ENCODE measurements around the gene PRSS1. TPM values are rescaled to one million over a fixed set of nuclear protein-coding genes. Genes with fewer than 3 reads are reported as not detected.
"Not testable (repeated sequence)": the region's sequence is repeated elsewhere in the genome, so short reads cannot be mapped to it uniquely, and the experiment has no call there.

PRSS1 gene
- total RNA-seq, 1 experiment from 2014 or later = 7.3 TPM

DNA sequence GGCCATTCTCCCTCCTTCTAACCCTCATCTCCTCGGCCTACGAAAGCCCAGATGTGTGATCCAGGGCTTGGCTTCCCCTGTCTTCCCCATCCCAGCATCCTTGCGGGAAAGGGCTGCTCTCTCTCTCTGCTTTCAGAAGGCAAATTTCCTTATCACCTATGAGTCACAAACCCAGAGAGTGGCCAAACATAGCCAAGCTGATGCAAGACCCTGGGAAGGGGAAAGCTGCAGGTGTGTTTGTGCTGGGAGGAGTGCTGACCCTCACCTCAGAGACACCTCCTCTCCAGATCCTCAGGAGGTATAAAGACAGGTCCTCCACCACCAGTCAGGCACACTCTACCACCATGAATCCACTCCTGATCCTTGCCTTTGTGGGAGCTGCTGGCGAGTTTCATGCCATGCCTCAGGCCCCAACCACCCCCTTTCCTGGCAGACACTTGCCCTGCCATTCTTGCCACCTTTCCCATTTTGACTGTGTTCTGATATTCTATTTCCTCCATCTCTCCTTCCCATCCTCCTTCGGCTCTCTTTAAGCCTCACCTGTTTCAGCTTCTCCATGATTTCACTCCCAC lies 10.9 kb downstream of the PRSS1 start:
- no TSS peak for BruUV-seq (replicated peaks)
- H3K27ac ChIP-seq (ENCODE audit: low read length) = no peak overlapping the region
- POLR2A ChIA-PET = no interaction called here
- intact Hi-C loops (cut with micrococcal nuclease; ENCODE audit: unreplicated experiment) (no loop called here), in situ Hi-C loops (cut with HindIII; ENCODE audit: low pct_unique_long_range_greater_than_20kb, low sequenced_read_pairs) (no loop called here)
- DNase-seq (ENCODE audit: low read depth, low spot score) (no peak), ATAC-seq (no peak)
- CTCF ChIA-PET = no interaction called here
- H3K27me3 ChIP-seq (ENCODE audit: control insufficient read depth, insufficient read depth, low read length) = no peaks in the 10 kb centered on the region; the same call in 1 of the 2 replicates
- H3K36me3 ChIP-seq (ENCODE audit: control insufficient read depth, insufficient read depth, low read length) = no peaks in the 10 kb centered on the region
- H3K4me3 ChIP-seq (ENCODE audit: low read depth in 2 of 2, low read length in 2 of 2) = no peak overlapping the region
- H3K9me3 ChIP-seq (ENCODE audit: control insufficient read depth, insufficient read depth, low read depth, low read length) = no peaks in the 10 kb centered on the region
- H3K4me1 ChIP-seq (ENCODE audit: control insufficient read depth, insufficient read depth, low read length) = no peaks in the 10 kb centered on the region
- TF ChIP-seq, protein P1, sequence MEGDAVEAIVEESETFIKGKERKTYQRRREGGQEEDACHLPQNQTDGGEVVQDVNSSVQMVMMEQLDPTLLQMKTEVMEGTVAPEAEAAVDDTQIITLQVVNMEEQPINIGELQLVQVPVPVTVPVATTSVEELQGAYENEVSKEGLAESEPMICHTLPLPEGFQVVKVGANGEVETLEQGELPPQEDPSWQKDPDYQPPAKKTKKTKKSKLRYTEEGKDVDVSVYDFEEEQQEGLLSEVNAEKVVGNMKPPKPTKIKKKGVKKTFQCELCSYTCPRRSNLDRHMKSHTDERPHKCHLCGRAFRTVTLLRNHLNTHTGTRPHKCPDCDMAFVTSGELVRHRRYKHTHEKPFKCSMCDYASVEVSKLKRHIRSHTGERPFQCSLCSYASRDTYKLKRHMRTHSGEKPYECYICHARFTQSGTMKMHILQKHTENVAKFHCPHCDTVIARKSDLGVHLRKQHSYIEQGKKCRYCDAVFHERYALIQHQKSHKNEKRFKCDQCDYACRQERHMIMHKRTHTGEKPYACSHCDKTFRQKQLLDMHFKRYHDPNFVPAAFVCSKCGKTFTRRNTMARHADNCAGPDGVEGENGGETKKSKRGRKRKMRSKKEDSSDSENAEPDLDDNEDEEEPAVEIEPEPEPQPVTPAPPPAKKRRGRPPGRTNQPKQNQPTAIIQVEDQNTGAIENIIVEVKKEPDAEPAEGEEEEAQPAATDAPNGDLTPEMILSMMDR (IDR thresholded peaks at IDR 0.05) = no peak
- TF ChIP-seq TCF7L2 (IDR thresholded peaks at IDR 0.05; ENCODE audit: low read depth, low read length) = no peak
- no peak for TF ChIP-seq SIN3A (IDR thresholded peaks at IDR 0.05; ENCODE audit: borderline replicate concordance, insufficient read depth, low read depth, low read length)
- TF ChIP-seq, protein P2, sequence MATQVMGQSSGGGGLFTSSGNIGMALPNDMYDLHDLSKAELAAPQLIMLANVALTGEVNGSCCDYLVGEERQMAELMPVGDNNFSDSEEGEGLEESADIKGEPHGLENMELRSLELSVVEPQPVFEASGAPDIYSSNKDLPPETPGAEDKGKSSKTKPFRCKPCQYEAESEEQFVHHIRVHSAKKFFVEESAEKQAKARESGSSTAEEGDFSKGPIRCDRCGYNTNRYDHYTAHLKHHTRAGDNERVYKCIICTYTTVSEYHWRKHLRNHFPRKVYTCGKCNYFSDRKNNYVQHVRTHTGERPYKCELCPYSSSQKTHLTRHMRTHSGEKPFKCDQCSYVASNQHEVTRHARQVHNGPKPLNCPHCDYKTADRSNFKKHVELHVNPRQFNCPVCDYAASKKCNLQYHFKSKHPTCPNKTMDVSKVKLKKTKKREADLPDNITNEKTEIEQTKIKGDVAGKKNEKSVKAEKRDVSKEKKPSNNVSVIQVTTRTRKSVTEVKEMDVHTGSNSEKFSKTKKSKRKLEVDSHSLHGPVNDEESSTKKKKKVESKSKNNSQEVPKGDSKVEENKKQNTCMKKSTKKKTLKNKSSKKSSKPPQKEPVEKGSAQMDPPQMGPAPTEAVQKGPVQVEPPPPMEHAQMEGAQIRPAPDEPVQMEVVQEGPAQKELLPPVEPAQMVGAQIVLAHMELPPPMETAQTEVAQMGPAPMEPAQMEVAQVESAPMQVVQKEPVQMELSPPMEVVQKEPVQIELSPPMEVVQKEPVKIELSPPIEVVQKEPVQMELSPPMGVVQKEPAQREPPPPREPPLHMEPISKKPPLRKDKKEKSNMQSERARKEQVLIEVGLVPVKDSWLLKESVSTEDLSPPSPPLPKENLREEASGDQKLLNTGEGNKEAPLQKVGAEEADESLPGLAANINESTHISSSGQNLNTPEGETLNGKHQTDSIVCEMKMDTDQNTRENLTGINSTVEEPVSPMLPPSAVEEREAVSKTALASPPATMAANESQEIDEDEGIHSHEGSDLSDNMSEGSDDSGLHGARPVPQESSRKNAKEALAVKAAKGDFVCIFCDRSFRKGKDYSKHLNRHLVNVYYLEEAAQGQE (IDR thresholded peaks at IDR 0.05; ENCODE audit: insufficient read depth in 1 of 2, low read depth in 2 of 2, low read length in 1 of 2) = no peak
- no peak for TF ChIP-seq POLR2AphosphoS5 (IDR thresholded peaks at IDR 0.05; ENCODE audit: low read depth, low read length)

DNA sequence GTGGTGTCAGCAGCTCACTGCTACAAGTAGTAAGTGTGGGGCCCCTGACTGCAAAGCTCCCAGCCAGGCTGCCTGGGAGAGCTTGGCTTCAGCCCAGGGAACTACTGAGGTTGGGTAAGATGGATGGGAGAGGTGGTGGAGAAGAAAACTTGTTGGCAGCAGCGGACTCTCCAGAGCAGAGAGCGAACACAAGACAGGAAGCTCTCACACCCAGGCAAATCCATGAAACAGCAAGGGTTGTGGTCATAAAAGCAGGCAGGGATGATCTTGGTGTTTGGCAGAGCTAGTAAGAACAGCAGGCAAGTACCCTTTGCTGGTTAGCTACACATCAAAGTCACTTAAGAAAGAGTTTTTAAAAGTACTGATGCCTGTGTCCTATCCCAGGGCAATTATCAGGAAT lies 12.3 kb downstream of the PRSS1 start:
- H3K36me3 ChIP-seq (ENCODE audit: control insufficient read depth, insufficient read depth, low read length); H3K9me3 ChIP-seq (ENCODE audit: control insufficient read depth, insufficient read depth, low read depth, low read length); in situ Hi-C loops (cut with HindIII; ENCODE audit: low pct_unique_long_range_greater_than_20kb, low sequenced_read_pairs); H3K4me1 ChIP-seq (ENCODE audit: control insufficient read depth, insufficient read depth, low read length); DNase-seq (ENCODE audit: low read depth, low spot score); H3K4me3 ChIP-seq (ENCODE audit: low read depth in 2 of 2, low read length in 2 of 2); POLR2A ChIA-PET; BruUV-seq (replicated peaks); CTCF ChIA-PET; H3K27ac ChIP-seq (ENCODE audit: low read length); intact Hi-C loops (cut with micrococcal nuclease; ENCODE audit: unreplicated experiment); ATAC-seq; H3K27me3 ChIP-seq (ENCODE audit: control insufficient read depth, insufficient read depth, low read length): not testable (repeated sequence)

DNA sequence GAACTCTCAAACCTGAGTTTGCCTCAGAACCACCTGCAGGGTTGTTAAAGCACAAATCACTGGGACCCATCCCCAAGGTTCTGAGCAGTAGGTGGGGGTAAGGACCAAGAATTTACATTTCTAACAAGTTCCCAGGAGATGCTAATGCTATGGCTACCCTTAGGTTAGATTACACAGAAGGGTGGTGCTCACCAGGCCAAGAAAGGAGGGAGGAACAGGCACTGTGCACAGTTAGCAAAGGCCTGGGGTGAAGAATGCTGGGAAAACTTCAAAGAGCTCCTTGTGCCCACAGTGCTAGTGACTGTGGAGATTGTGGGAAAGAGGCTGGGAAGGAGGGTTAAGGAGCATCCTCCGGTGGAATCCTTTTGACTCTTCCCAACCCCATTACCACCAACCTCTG lies 12.8 kb downstream of the PRSS1 start:
- CTCF ChIA-PET = interaction anchor here (0.6 kb wide), 1 partner anchor 21 kb away, joined by 3 read pairs; no protein-coding TSS in a partner anchor

More for the DNA sequence above, 12.8 kb downstream of the PRSS1 start:
- in situ Hi-C loops (cut with HindIII; ENCODE audit: low pct_unique_long_range_greater_than_20kb, low sequenced_read_pairs) (no loop called here), intact Hi-C loops (cut with micrococcal nuclease; ENCODE audit: unreplicated experiment) (no loop called here)
- H3K27ac ChIP-seq (ENCODE audit: low read length) = no peak overlapping the region
- BruUV-seq (replicated peaks) = no TSS peak
- H3K27me3 ChIP-seq (ENCODE audit: control insufficient read depth, insufficient read depth, low read length) = no peaks in the 10 kb centered on the region; the same call in 1 of the 2 replicates
- no peak overlapping the region for H3K4me3 ChIP-seq (ENCODE audit: low read depth in 2 of 2, low read length in 2 of 2)
- POLR2A ChIA-PET = no interaction called here
- H3K4me1 ChIP-seq (ENCODE audit: control insufficient read depth, insufficient read depth, low read length) = no peaks in the 10 kb centered on the region
- no peak for DNase-seq (ENCODE audit: low read depth, low spot score)
- ATAC-seq = no peak
- H3K36me3 ChIP-seq (ENCODE audit: control insufficient read depth, insufficient read depth, low read length) = no peaks in the 10 kb centered on the region
- H3K9me3 ChIP-seq (ENCODE audit: control insufficient read depth, insufficient read depth, low read depth, low read length) = no peaks in the 10 kb centered on the region
- TF ChIP-seq SIN3A (IDR thresholded peaks at IDR 0.05; ENCODE audit: borderline replicate concordance, insufficient read depth, low read depth, low read length) (no peak), TCF7L2 (IDR thresholded peaks at IDR 0.05; ENCODE audit: low read depth, low read length) (no peak)
- TF ChIP-seq, protein P1 (IDR thresholded peaks at IDR 0.05) = no peak

Data from Panc1 (cell line).